B cell (primary cell): ENCODE measurements around the gene CECR2. TPM values are rescaled to one million over a fixed set of nuclear protein-coding genes. Genes with fewer than 3 reads are reported as not detected.

ENCODE experiments used
- ATAC-seq: fragments of 200-7000 bp; cut with Tn5 transposase; one replicate; pipeline ENCODE4 v1.10.0; 2021; ENCODE audit warnings: low read depth, mild to moderate bottlenecking, moderate number of reproducible peaks, moderate library complexity
- CTCF ChIA-PET: fragments of 350-600 bp; sonication (Branson Sonifier 250); formaldehyde crosslinking; loops from one replicate; lab custom pipeline; 2021; ENCODE audit warnings: antibody characterized with exemption, inconsistent platforms; lab: Charles Lee
- POLR2A ChIA-PET: fragments of 350-600 bp; sonication (Branson Sonifier 250); formaldehyde crosslinking; loops from one replicate; lab custom pipeline; 2021; ENCODE audit warnings: antibody characterized with exemption; lab: Charles Lee
- DNase-seq: peaks from one replicate; pipeline ENCODE4 v3.0.0; 2013
- H2AFZ ChIP-seq: 2 replicates; pipeline ENCODE4 v1.6.1; 2012; ENCODE audit warnings: mild to moderate bottlenecking, low read depth, low read length; ENCODE audit not compliant: insufficient read depth, poor library complexity, severe bottlenecking
- H3K27ac ChIP-seq, 2 donors: 1 replicate in 1 of 2; 2 replicates in 1 of 2; pipeline ENCODE4 v1.5.1; 2012 to 2013; ENCODE audit warnings: low read length in 2 of 2, mild to moderate bottlenecking in 2 of 2, moderate library complexity in 1 of 2
- H3K27me3 ChIP-seq, 4 experiments: fragments of 200-600 bp in 1 of 4; sonication (generic) in 1 of 4; replicated peaks in 1 of 4; 1 replicate in 2 of 4; 2 replicates in 2 of 4; pipeline versions ENCODE4 v1.6.1 to v1.7.0; 2013 to 2016; ENCODE audit warnings: low read length in 3 of 4, mild to moderate bottlenecking in 2 of 4, mixed read lengths in 1 of 4, moderate library complexity in 1 of 4; ENCODE audit not compliant: insufficient read depth in 4 of 4, control insufficient read depth in 3 of 4; ENCODE audit errors: control extremely low read depth in 1 of 4
- H3K36me3 ChIP-seq, 2 experiments: replicated peaks in 1 of 2; 1 replicate in 1 of 2; 2 replicates in 1 of 2; pipeline versions ENCODE4 v1.6.1 to v1.7.1; 2013; ENCODE audit warnings: low read length in 1 of 2; ENCODE audit not compliant: insufficient read depth in 2 of 2, control insufficient read depth in 1 of 2; ENCODE audit errors: control extremely low read depth in 1 of 2, extremely low read depth in 1 of 2
- H3K4me1 ChIP-seq, 2 donors: fragments of 200-600 bp in 1 of 2; sonication (generic) in 1 of 2; 1 replicate in 1 of 2; 2 replicates in 1 of 2; pipeline versions ENCODE4 v1.5.1 to v1.6.1; 2013 to 2017; ENCODE audit warnings: low read length in 2 of 2; ENCODE audit not compliant: control insufficient read depth in 2 of 2, insufficient read depth in 2 of 2
- H3K4me2 ChIP-seq: replicated peaks from 2 replicates; pipeline ENCODE3; 2012; ENCODE audit warnings: mild to moderate bottlenecking, low read depth, low read length; ENCODE audit not compliant: poor library complexity, severe bottlenecking
- H3K4me3 ChIP-seq, 5 experiments: fragments of 200-600 bp in 1 of 5; sonication (generic) in 1 of 5; 1 replicate in 3 of 5; 2 replicates in 2 of 5; pipeline versions ENCODE4 v1.5.1 to v1.7.0; 2011 to 2016; ENCODE audit warnings: low read length in 4 of 5, mild to moderate bottlenecking in 4 of 5, low read depth in 2 of 5, control low read depth in 1 of 5, moderate library complexity in 1 of 5; ENCODE audit not compliant: insufficient read depth in 1 of 5; ENCODE audit errors: control extremely low read depth in 1 of 5, extremely low read depth in 1 of 5
- H3K79me2 ChIP-seq: fragments of 200-600 bp; sonication (generic); one replicate; pipeline ENCODE4 v1.6.0; 2016; ENCODE audit warnings: low read length; ENCODE audit not compliant: control insufficient read depth, insufficient read depth
- H3K9ac ChIP-seq: fragments of 200-600 bp; sonication (generic); 2 replicates; pipeline ENCODE4 v1.6.1; 2017; ENCODE audit warnings: mild to moderate bottlenecking, low read length, moderate library complexity
- H3K9me3 ChIP-seq, 3 donors: one replicate each; pipeline versions ENCODE4 v1.6.1 to v1.7.1; 2013; ENCODE audit warnings: low read length in 2 of 3; ENCODE audit not compliant: control insufficient read depth in 2 of 3, insufficient read depth in 1 of 3; ENCODE audit errors: control extremely low read depth in 1 of 3
- H4K20me1 ChIP-seq: 2 replicates; pipeline ENCODE4 v1.6.0; 2012; ENCODE audit warnings: mild to moderate bottlenecking, low read length; ENCODE audit not compliant: insufficient read depth, control insufficient read depth, poor library complexity, severe bottlenecking
- H3K27ac Mint-ChIP-seq: one replicate; pipeline ENCODE4 v1.8.0; 2021; ENCODE audit warnings: mixed read lengths
- H3K27me3 Mint-ChIP-seq: one replicate; pipeline ENCODE4 v1.8.0; 2021; ENCODE audit warnings: mixed read lengths
- H3K4me1 Mint-ChIP-seq: one replicate; pipeline ENCODE4 v1.8.0; 2021; ENCODE audit warnings: mixed read lengths
- H3K4me3 Mint-ChIP-seq: one replicate; pipeline ENCODE4 v1.8.0; 2021; ENCODE audit warnings: mixed read lengths
- H3K9me3 Mint-ChIP-seq: one replicate; pipeline ENCODE4 v1.8.0; 2022; ENCODE audit warnings: mixed read lengths; ENCODE audit not compliant: insufficient read depth
- EZH2 ChIP-seq: IDR thresholded peaks from 2 replicates; pipeline ENCODE4 v1.6.1; 2012; ENCODE audit warnings: borderline replicate concordance, low read depth, mild to moderate bottlenecking, moderate library complexity, low read length; ENCODE audit not compliant: insufficient read depth, poor library complexity, severe bottlenecking
- WGBS: methylation state at CpG from one replicate; pipeline ENCODE4 v1.1.5; 2013; ENCODE audit warnings: missing lambda C conversion rate; ENCODE audit not compliant: insufficient coverage; 5-methylcytosine and 5-hydroxymethylcytosine counted together
- intact Hi-C: fragments of 100-400 bp; cut with micrococcal nuclease; formaldehyde crosslinking; loops from one replicate; pipeline ENCODE4 v1.10.0; 2022
- polyA plus RNA-seq: library from polyadenylated mRNA; depleted of rRNA; stranded (reverse); fragments of >200 nt; gene quantifications from 2 replicates; pipeline ENCODE4 v1.2.3, GENCODE V29; 2012
- total RNA-seq, 2 donors: library from RNA; stranded (reverse); fragments of 120-200 nt in 1 of 2; gene quantifications; 1 replicate in 1 of 2; 2 replicates in 1 of 2; pipeline versions ENCODE4 v1.2.3 to v1.2.4, GENCODE V29; 2013 to 2022
- TF ChIP-seq, protein P1 (sequence below): fragments of 200-600 bp; IDR thresholded peaks from one replicate; pipeline ENCODE4 v1.8.0; 2022; ENCODE audit warnings: antibody characterized with exemption, mild to moderate bottlenecking

CECR2 gene
- total and polyA plus RNA-seq, 2 donors (not counting 1 experiment from before 2014, with no cell fraction given): 0.13 to 6.6 TPM

- H3K27ac ChIP-seq: no peak overlapping the region
- H3K4me1 Mint-ChIP-seq: no peaks in the 10 kb centered on the region
- H3K4me3 ChIP-seq: no peak overlapping the region
Observed at GRCh38 chr22:17570851-17571631, 201.8 kb downstream of the CECR2 start.

GRCh38 chr22:17575151-17575550 lies 205.9 kb downstream of the CECR2 start:
- POLR2A ChIA-PET: no interaction called here

More at GRCh38 chr22:17570851-17571631, 201.8 kb downstream of the CECR2 start:
- intact Hi-C loops: no loop called here
- no peak overlapping the region for H3K9ac ChIP-seq
- no peaks in the 10 kb centered on the region for H3K79me2 ChIP-seq
- CTCF ChIA-PET: no interaction called here
- peaks cover 0 to 17% (median 5%) of the 10 kb centered on the region in 4 experiments for H3K27me3 ChIP-seq
- no peaks in the 10 kb centered on the region for H3K4me1 ChIP-seq
- Mint-ChIP-seq H3K27ac (no peak overlapping the region), H3K27me3 (peaks cover 19% of the 10 kb centered on the region), H3K9me3 (no peaks in the 10 kb centered on the region), H3K4me3 (no peak overlapping the region)
- POLR2A ChIA-PET: no interaction called here
- no peak overlapping the region for H2AFZ ChIP-seq
- no peak for DNase-seq
- H3K36me3 ChIP-seq: no peaks in the 10 kb centered on the region
- TF ChIP-seq, protein P1, sequence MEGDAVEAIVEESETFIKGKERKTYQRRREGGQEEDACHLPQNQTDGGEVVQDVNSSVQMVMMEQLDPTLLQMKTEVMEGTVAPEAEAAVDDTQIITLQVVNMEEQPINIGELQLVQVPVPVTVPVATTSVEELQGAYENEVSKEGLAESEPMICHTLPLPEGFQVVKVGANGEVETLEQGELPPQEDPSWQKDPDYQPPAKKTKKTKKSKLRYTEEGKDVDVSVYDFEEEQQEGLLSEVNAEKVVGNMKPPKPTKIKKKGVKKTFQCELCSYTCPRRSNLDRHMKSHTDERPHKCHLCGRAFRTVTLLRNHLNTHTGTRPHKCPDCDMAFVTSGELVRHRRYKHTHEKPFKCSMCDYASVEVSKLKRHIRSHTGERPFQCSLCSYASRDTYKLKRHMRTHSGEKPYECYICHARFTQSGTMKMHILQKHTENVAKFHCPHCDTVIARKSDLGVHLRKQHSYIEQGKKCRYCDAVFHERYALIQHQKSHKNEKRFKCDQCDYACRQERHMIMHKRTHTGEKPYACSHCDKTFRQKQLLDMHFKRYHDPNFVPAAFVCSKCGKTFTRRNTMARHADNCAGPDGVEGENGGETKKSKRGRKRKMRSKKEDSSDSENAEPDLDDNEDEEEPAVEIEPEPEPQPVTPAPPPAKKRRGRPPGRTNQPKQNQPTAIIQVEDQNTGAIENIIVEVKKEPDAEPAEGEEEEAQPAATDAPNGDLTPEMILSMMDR: no peak
- no peak for TF ChIP-seq EZH2
- H3K9me3 ChIP-seq: peaks cover 0 to 2% (median 0%) of the 10 kb centered on the region in 3 donors
- H3K4me2 ChIP-seq: no peak overlapping the region
- WGBS: 79% methylated on average over 20 of the region's 21 CpGs
- no peak for ATAC-seq
- no peaks in the 10 kb centered on the region for H4K20me1 ChIP-seq

More at GRCh38 chr22:17575151-17575550, 205.9 kb downstream of the CECR2 start:
- no peaks in the 10 kb centered on the region for H3K4me1 ChIP-seq
- H3K27me3 ChIP-seq: peaks cover 0 to 15% (median 2%) of the 10 kb centered on the region in 4 experiments
- H3K27ac ChIP-seq: no peak overlapping the region
- CTCF ChIA-PET: no interaction called here
- no peak for TF ChIP-seq EZH2
- TF ChIP-seq, protein P1: no peak
- H3K27ac Mint-ChIP-seq: no peak overlapping the region
- H3K79me2 ChIP-seq: no peaks in the 10 kb centered on the region
- intact Hi-C loops: no loop called here
- no peaks in the 10 kb centered on the region for H4K20me1 ChIP-seq
- WGBS: 100% methylated on average over 2 of the region's 5 CpGs
- no peak overlapping the region for H3K9ac ChIP-seq
- no peak overlapping the region for H3K4me2 ChIP-seq
- peaks cover 13% of the 10 kb centered on the region for H3K27me3 Mint-ChIP-seq
- H3K4me3 ChIP-seq: no peak overlapping the region
- ATAC-seq: no peak
- H3K9me3 ChIP-seq: peaks cover 0 to 2% (median 0%) of the 10 kb centered on the region in 3 donors
- no peak overlapping the region for H2AFZ ChIP-seq
- H3K36me3 ChIP-seq: no peaks in the 10 kb centered on the region
- H3K4me1 Mint-ChIP-seq: no peaks in the 10 kb centered on the region
- H3K9me3 Mint-ChIP-seq: no peaks in the 10 kb centered on the region
- DNase-seq: no peak
- H3K4me3 Mint-ChIP-seq: no peak overlapping the region
